GM12872 (cell line): ENCODE results near the gene AOPEP.

ENCODE experiments used
- TF ChIP-seq, protein P1 (sequence below): IDR thresholded peaks from 3 replicates; pipeline ENCODE4 v1.5.1; 2011; ENCODE audit warnings: low read depth, mild to moderate bottlenecking, low read length, moderate library complexity; ENCODE audit not compliant: insufficient read depth

AOPEP gene

DNA sequence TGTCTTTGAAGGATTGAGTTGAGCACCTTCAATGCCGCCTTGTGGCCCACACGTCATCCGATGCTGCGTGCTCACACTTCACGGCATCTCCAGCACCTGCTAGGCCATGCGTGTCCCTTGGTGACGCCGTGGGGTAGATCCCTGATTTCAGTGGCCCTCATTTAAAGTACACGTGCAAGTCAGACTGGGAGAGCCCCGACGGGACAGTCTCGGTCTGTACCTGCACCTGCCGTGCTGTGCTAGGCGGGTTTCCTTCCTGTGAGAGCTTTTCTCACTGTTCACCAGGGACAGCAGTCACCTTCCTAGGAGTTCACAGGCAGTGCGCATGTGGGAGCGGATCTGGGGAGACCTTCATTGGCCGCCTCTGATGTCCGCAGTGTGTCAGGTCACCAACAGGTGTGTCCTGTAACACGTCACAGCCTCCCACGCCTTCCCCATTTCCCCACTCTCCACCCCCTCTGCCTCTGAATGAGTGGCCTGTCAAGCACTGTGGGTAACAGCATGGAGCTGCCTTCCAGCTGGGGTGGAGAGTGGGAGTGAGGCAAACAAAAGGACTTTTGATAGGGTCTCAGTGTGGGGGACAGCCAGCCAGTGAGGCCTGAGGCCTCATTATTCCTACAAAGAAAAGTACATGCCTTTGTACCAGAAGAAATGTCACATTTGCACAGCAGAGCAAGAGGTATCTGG is 354.6 kb downstream of the AOPEP start:
- TF ChIP-seq, protein P1, sequence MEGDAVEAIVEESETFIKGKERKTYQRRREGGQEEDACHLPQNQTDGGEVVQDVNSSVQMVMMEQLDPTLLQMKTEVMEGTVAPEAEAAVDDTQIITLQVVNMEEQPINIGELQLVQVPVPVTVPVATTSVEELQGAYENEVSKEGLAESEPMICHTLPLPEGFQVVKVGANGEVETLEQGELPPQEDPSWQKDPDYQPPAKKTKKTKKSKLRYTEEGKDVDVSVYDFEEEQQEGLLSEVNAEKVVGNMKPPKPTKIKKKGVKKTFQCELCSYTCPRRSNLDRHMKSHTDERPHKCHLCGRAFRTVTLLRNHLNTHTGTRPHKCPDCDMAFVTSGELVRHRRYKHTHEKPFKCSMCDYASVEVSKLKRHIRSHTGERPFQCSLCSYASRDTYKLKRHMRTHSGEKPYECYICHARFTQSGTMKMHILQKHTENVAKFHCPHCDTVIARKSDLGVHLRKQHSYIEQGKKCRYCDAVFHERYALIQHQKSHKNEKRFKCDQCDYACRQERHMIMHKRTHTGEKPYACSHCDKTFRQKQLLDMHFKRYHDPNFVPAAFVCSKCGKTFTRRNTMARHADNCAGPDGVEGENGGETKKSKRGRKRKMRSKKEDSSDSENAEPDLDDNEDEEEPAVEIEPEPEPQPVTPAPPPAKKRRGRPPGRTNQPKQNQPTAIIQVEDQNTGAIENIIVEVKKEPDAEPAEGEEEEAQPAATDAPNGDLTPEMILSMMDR, result no peak

GRCh38 chr9:95081998-95082397 is 355.5 kb downstream of the AOPEP start:
- TF ChIP-seq, protein P1, result no peak

DNA sequence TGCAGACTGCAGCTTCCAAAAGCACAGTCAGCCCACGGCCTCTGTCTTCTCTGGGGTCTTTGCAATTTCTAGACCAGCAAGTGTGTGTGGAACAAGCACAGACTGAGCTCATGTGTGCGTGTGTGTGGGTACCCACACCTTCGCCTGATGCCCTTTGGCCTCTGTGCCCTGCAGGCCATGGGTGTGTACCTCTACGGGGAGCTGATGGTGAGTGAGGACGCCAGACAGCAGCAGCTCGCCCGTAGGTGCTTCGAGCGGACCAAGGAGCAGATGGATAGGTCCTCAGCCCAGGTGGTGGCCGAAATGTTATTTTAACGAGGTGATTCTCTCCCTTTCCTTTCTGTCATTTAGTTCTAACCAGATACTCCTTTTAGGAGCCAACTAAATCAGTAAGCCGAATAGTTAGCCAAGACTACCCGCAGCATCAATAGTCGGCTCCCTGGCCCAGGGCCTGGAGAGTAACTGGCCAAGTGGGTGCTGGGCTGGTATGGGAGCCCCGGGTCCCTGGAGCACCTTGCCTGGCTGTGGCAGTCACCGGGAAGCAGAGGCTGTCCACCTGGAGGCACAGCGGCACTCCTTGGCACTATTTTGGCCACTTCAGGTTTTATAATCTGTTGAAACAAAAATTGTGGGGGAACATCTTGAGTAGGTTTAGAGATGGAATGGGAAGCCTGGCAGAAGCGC is 356.0 kb downstream of the AOPEP start:
- TF ChIP-seq, protein P1, result no peak

- TF ChIP-seq, protein P1, result no peak
Observed at GRCh38 chr9:95083086-95083768, 356.7 kb downstream of the AOPEP start.

DNA sequence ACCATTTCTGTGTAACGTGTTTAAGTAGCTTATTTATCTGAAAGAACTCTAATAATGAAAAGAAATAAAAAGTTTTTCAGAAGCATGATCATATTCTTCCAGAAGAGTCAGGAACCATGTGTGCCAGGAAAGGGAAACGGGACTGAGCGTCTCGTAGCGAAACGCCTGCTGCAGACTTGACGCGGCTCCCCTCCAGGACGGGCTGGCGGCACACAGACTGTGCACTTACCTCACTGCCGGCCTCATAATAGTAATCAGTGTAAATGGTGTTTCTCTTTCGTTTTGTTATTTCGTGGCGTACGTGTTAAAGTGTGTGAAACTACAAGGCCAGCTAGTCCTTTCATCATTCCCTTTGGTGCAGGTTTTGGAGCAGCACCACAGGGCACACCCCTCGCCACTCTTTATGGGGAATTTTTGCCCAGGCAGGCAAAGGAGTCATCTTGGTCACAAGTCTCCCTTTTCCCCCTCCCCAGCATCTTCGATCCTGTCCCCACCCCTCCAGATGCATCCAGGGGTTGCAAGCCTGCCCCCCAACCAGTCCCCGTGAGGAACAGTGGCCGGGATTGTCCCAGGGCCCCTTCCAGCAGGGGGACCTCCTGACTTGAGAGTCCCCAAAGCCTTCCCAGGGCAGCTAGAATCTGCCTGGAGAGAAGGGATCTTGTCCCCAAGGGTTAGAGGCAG is 357.9 kb downstream of the AOPEP start:
- TF ChIP-seq, protein P1, result no peak

GRCh38 chr9:95085036-95085770 is 358.7 kb downstream of the AOPEP start:
- TF ChIP-seq, protein P1, result no peak
